Measurements from ENCODE around the gene MADCAM1. TPM values are rescaled to one million over a fixed set of nuclear protein-coding genes. Genes with fewer than 3 reads are reported as not detected.

The MADCAM1 gene
- total and polyA plus RNA-seq, 2 donors (not counting 1 experiment from before 2014, with no cell fraction given) = 0.70 to 2.5 TPM

DNA sequence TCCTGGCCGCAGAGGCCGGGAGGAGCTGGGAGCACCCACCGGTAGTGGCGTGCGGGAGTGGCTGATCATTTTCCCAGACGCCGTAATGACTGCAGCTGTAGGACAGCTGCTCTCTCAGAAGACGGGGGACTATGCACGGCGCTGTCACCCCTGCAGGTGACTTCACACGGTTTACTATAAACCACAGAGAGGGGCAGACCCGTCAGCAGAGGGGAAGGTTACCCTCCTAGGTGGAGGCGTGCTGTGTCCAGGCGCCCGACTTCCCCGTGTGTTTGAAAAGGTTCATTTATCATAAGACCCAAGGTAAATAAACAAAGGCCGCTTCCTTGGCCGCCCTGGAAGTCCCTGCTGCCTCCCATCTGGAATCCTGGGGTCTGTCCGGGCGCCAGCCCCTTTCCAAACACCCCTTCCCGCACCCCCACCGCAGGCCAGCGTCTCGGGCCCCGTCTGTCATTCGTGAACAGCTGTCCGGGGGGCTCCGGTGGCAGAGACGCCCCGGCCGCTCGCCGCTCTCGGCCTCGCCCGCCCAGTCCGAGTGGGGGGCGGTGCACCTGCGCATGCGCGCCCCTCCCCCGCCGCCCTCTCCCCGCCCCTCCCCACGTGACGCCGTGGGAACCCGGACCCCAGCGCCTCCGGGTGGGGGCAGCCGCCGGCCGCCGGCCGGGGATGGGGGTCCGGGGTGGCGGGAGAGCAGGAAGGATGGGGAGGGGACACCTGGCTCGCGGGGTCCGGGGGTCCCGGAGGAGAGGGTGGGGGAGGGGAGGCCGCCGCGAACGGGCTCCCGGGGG, 36.4 kb upstream of the MADCAM1 start:
- Mint-ChIP-seq H3K27me3 (peaks cover 10% of the 10 kb centered on the region), H3K27ac (no peak overlapping the region), H3K4me3 (peak overlapping the region; percentile 76), H3K9me3 (ENCODE audit: insufficient read depth) (no peaks in the 10 kb centered on the region), H3K4me1 (peaks cover 8% of the 10 kb centered on the region)
- peak; percentile 26 for DNase-seq
- Histone ChIP-seq H3K4me2 (replicated peaks; ENCODE audit: low read depth, low read length, poor library complexity, severe bottlenecking) (peak overlapping the region; percentile 69), H3K4me1 (ENCODE audit: control insufficient read depth in 2 of 2, insufficient read depth in 2 of 2, low read length in 2 of 2) (peaks cover 13 to 16% of the 10 kb centered on the region in 2 donors), H3K27ac (ENCODE audit: low read length in 2 of 2) (no peak overlapping the region), H2AFZ (ENCODE audit: insufficient read depth, low read depth, low read length, poor library complexity, severe bottlenecking) (peak overlapping the region; percentile 38), H3K36me3 (replicated peaks in 1 of 2; ENCODE audit: control extremely low read depth in 1 of 2, control insufficient read depth in 1 of 2, extremely low read depth in 1 of 2, insufficient read depth in 2 of 2, low read length in 1 of 2) (no peaks in the 10 kb centered on the region), H3K9me3 (ENCODE audit: control extremely low read depth in 1 of 3, control insufficient read depth in 2 of 3, insufficient read depth in 1 of 3, low read length in 2 of 3) (peaks cover 0 to 29% (median 0%) of the 10 kb centered on the region in 3 donors), H3K27me3 (replicated peaks in 1 of 4; ENCODE audit: control extremely low read depth in 1 of 4, control insufficient read depth in 3 of 4, insufficient read depth in 4 of 4, low read length in 3 of 4) (peaks cover 0 to 39% (median 7%) of the 10 kb centered on the region in 4 experiments), H3K4me3 (ENCODE audit: control extremely low read depth in 1 of 5, extremely low read depth in 1 of 5, insufficient read depth in 1 of 5, low read depth in 2 of 5, low read length in 4 of 5) (peak overlapping the region in 3 of 5 experiments; percentile 11 to 33 (median 25)), H3K9ac (ENCODE audit: low read length) (peak overlapping the region; percentile 42), H3K79me2 (ENCODE audit: control insufficient read depth, insufficient read depth, low read length) (no peaks in the 10 kb centered on the region), H4K20me1 (ENCODE audit: control insufficient read depth, insufficient read depth, low read length, poor library complexity, severe bottlenecking) (no peaks in the 10 kb centered on the region)
- 10% methylated on average over 54 of the region's 66 CpGs for WGBS (ENCODE audit: insufficient coverage)
- POLR2A ChIA-PET = no interaction called here
- no peak for TF ChIP-seq EZH2 (IDR thresholded peaks at IDR 0.05; ENCODE audit: borderline replicate concordance, insufficient read depth, low read depth, low read length, poor library complexity, severe bottlenecking)
- TF ChIP-seq CTCF (IDR thresholded peaks at IDR 0.05) = no peak
- intact Hi-C loops (cut with micrococcal nuclease) = no loop called here
- CTCF ChIA-PET = no interaction called here
- no peak for ATAC-seq (ENCODE audit: low read depth)

Data from B cell (primary cell).